HL-60/S4 (cell line): ENCODE data around the gene CYP4F3.
"Not testable (repeated sequence)": the region's sequence is repeated elsewhere in the genome, so short reads cannot be mapped to it uniquely, and the experiment has no call there.

Experiments
- in situ Hi-C: fragments of 300-500 bp; cut with MboI; formaldehyde crosslinking; loops from 2 replicates; pipeline ENCODE4 v1.14.3; 2022; ENCODE audit warnings: low sequenced_read_pairs

The CYP4F3 gene, protein sequence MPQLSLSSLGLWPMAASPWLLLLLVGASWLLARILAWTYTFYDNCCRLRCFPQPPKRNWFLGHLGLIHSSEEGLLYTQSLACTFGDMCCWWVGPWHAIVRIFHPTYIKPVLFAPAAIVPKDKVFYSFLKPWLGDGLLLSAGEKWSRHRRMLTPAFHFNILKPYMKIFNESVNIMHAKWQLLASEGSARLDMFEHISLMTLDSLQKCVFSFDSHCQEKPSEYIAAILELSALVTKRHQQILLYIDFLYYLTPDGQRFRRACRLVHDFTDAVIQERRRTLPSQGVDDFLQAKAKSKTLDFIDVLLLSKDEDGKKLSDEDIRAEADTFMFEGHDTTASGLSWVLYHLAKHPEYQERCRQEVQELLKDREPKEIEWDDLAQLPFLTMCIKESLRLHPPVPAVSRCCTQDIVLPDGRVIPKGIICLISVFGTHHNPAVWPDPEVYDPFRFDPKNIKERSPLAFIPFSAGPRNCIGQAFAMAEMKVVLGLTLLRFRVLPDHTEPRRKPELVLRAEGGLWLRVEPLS

DNA sequence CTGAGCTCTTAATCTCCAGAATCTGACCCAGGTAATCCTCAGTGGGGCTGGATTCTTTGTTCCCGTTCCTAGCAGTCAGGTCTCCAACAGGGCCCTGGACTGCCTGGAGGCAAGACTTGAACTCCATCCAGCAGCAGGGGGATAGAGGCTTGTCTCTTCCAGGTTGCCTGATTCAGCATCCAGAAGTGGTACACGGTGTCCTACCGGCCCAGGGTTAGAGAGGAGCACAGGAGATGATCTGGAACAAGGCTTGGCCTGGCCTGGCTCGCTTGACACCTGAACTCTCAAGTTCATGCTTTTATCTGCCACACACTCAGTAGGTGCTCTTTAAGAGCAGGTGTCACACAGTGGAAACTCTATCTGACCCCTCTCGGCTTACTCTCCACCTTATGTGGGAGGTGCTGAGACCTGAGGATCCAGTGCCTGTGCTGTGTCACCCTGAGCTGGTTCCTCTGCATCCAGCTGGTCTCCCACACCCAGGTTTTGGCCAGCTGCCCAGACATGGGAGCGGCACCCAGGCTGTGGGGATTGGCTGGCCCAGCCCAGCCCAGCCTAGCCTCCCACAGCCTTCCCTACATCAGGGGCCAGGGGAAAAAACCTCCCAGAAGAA is at the start of gene CYP4F3:
CYP4F3 (plus strand) TSS at position 604 of the 610 bp plus-strand sequence. CDS start 519 bp downstream, outside the sequence.
- in situ Hi-C loops, result loop anchor here (25.0 kb wide), 1 partner anchor 747 kb away; no protein-coding TSS in a partner anchor

DNA sequence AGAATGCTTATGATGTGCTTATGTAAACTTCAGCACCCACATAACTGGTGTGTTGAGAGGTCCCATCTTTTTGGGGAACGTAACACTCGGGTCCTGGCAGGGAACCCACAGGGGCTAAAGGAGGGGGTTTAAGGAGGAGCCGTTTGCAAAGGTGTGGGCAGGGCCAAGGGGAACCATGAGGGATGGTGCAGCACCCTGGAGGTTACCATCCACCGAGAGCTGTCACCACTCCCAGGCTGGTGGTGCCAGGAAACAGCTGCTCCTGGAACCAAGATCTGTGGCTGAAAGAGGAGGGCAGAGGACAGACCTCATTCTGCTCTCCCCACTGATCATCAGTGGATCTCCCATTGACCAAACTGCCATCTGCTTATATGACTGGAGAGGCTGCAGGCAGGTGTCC is 48.9 kb upstream of the CYP4F3 start:
- in situ Hi-C loops, result no loop called here

DNA sequence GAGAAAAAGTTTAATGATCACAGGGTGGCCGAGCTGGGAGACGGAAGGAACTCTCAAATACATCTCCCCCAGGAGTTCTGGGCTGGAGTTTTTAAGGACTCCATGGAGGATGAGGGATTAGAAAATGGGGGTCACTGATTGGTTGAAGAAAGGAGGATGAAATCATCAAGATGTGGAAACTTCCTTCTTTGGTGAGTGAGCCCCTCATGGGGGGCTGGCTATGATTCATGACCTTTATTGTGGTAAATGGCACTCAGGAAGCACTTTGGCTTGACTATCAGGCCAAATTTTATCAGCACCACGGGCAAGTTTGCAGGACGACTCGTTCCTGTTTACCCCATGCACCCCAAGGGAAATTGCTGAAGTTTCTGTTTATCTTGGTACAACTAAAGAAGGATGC is 48.2 kb upstream of the CYP4F3 start:
- in situ Hi-C loops, result not testable (repeated sequence)

DNA sequence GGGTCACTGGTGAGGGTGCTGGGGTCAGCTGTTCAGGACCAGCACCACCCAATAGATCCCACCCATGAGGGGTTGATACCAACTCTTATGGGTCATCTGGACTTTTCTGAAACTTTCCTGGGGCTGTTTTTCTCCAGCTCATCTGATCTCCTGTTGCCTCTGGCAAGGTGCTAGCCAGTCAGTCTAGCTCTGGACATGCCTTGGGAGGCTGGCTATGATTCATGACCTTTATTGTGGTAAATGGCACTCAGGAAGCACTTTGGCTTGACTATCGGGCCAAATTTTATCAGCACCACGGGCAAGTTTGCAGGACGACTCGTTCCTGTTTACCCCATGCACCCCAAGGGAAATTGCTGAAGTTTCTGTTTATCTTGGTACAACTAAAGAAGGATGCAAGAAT is 46.9 kb upstream of the CYP4F3 start:
- in situ Hi-C loops, result not testable (repeated sequence)

DNA sequence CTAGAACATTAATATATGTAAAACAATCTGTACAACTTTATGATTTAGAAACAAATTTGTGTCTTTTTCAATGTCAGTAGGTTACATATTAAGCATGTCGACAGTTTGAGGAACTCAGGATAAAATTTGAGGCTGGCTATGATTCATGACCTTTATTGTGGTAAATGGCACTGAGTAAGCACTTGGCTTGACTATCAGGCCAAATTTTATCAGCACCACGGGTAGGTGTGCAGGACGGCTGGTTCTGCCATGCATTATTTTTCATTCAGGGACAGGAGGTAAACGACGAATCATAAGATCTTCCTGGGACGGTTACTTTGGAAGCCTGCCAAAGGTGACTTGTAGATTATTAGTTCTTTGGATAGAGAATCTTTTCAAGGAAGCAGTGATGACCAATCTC is 45.6 kb upstream of the CYP4F3 start:
- in situ Hi-C loops, result no loop called here

DNA sequence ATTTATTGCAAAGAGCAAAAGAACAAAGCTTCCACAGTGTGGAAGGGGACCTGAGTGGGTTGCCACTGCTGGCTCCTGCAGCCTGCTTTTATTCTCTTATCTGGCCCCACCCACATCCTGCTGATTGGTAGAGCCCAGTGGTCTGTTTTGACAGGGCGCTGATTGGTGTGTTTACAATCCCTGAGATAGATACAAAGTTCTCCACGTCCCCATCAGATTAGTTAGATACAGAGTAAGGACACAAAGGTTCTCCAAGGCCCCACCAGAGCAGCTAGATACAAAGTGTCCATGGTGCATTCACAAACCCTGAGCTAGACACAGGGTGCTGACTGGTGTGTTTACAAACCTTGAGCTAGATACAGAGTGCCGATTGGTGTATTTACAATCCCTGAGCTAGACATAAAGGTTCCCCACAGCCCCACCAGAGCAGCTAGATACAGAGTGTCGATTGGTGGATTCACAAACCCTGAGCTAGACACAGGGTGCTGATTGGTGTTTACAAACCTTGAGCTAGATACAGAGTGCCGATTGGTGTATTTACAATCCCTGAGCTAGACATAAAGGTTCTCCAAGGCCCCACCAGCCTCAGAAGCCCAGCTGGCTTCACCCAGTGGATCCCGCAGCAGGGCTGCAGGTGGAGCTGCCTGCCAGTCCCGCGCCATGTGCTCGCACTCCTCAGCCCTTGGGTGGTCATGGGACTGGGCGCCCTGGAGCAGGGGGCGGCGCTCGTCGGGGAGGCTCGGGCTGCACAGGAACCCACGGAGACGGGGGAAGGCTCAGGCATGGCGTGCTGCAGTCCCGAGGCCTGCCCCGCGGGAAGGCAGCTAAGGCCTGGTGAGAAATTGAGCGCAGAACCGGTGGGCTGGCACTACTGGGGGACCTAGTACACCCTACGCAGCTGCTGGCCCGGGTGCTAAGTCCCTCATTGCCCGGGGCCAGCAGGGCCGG is 32.4 kb upstream of the CYP4F3 start:
- in situ Hi-C loops, result not testable (repeated sequence)

DNA sequence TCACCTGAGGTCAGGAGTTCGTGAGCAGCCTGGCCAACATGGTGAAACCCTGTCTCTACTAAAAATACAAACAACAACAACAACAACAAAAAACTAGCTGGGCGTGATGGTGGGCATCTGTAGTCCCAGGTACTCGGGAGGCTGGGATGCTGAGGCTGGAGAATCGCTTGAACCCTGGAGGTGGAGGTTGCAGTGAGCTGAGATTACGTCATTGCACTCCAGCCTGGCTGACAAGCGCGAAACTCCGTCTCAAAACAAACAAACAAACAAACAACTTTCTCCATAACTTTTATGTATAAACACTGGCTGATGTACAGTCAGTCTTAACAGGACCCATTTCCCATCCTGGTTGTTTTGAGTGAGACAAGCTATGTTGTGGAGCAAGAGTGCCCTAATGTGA is 31.4 kb upstream of the CYP4F3 start:
- in situ Hi-C loops, result no loop called here

DNA sequence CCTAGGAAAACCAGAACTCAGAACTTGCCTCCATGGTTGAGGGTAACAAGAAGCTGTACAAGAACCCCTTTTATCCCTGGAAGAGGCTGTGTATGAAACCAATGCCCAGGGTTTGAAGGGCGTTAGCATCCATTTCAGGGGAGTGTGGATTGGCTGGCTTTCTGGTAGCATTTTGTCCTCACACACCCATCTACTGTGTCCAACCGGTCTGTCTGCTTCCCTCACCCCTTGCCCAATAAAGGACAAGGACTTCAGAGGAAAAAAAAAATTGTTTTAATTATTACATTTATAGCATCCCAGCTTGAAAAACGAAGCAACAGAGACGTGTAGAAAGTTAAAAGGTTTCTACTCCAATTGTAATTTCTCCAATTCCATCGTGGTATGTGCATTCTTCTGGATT is 28.4 kb upstream of the CYP4F3 start:
- in situ Hi-C loops, result no loop called here

DNA sequence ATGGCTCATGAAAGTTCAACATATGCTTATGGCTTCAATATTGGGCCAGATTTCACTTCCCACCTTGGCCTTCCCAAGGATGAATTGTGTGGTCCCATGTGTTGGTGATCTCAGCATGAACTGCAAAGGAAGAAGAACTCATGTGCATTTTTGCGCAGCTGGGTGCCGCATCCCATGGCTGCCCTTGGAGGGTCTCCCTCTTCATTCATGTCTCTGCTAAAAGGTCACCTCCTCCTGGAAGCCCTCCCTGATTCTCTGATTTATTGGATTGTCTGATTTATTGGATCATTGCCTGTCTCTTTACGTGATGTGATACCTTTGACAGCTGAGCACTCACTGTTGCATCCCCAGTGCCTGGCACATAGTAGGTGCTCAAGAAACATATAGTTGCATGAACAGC is 27.4 kb upstream of the CYP4F3 start:
- in situ Hi-C loops, result no loop called here

DNA sequence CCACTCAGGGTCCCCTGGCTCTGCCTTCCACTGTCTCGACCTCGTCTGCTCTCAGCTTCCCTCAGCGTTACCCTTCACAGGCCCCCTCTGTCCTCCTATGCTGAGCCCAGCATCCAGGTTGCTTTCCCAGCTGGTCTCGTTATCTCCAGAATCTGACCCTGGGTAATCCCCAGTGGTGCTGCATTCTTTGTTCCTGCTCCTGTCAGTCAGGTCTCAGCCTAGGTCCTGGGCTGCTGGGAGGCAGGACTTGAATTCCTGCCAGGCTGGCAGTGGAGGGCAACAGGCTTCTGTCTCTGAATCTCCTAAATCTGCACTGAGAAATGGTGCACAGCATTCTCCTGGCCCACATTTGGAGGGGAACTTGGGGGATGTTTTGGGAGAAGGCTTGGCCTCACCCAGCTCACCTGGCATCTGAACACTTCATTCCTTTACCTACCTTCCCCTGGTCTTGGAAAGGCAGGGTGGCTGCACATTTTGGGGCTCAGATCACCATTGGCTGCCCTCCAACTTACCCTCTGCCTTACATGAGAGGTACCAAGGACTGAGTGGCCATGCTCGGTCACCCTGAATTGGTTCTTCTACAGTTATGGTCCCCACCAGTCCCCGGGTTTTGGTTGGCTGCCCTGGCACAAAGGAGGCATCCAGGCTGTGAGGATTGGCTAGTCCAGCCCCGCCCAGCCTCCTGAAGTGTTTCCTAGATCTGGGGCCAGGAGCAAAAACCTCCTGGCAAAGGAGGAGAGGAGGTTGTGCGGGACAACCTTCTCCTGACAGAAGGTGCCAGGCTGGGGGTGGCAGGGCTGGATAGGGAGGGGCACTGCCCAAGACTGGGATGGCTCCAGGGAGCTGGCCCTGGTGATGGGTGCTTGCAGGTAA is 26.0 kb upstream of the CYP4F3 start, which contains the start of gene CYP4F8:
CYP4F8 (plus strand) TSS at position 712 of the 873 bp plus-strand sequence. CDS start 399 bp downstream, outside the sequence.
- in situ Hi-C loops, result no loop called here

DNA sequence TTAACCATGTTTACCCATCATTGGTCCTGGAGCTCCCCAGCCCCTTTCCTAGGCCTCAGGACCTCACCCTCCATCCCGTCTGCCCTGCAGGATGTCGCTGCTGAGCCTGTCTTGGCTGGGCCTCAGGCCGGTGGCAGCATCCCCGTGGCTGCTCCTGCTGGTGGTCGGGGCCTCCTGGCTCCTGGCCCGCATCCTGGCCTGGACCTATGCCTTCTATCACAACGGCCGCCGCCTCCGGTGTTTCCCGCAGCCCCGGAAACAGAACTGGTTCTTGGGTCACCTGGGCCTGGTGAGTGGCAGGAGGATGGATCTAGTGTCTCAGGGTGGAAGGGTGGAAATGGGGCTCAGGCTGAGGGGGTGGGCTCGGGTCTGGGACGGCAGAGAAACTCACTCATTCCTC is 25.2 kb upstream of the CYP4F3 start:
- in situ Hi-C loops, result no loop called here

DNA sequence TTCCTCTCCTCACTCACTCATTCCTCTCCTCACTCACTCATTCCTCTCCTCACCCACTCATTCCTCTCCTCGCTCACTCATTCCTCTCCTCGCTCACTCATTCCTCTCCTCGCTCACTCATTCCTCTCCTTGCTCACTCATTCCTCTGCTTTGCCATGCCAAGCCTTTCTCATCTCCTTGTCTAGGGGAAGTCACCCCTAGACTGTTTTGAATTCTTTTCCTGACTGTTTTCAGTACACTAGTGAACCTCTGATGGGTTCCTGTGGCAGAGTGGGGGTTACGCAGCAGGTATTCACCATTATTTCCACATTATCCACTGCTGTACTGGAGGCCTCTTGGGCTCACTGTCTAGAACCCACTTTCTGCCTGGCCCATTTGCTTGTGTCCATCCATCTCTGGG is 24.5 kb upstream of the CYP4F3 start:
- in situ Hi-C loops, result no loop called here

DNA sequence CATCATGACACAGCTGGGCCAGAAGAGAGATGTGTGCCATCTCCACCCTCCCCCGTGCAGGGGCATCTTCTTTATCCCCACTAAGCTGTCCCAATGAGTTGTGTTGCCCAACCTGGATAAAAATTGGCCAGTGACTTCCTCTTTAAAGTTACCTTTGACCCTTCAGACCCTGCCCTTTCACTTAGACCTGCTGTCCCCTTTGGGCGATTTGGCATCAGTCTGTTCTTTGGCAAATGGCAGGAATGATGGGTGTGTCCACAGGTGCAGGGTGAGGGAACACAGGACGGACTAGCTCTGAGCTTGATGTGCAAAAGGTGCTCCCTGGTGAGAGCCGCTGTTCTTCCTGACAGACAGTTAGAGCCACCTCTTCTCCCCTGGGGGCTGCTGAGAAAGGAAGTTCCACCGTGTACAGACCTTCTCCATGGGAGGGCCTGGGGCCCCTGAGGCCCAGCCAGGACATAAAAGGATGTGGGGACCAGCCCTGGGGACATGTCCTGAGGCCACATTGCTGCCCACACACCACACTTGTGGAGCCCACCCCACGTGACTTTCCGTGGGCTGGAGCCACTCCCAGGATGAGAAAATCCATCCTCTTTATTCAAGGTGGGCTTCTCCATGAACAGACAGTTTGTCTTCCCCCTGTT is 23.9 kb upstream of the CYP4F3 start:
- in situ Hi-C loops, result no loop called here

DNA sequence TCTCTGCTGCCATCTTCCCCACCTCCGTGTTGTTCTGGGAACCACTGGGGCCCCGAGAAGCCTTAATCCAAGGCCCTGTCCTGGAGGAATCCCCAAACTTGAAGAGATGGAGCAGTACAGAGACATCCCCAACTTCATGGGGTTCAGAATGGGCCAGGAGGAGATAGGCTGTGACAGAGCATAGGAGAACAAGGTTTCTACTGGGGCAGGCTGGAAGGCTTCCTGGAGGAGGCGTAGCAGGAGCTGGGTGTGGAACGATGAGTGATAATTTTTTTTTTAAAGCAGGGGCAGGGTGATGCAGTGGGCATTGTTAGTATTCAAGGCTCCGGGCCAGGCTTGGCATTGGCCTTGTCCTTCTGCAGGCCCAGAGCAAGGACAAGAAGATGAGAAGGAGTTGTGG is 22.4 kb upstream of the CYP4F3 start:
- in situ Hi-C loops, result no loop called here

DNA sequence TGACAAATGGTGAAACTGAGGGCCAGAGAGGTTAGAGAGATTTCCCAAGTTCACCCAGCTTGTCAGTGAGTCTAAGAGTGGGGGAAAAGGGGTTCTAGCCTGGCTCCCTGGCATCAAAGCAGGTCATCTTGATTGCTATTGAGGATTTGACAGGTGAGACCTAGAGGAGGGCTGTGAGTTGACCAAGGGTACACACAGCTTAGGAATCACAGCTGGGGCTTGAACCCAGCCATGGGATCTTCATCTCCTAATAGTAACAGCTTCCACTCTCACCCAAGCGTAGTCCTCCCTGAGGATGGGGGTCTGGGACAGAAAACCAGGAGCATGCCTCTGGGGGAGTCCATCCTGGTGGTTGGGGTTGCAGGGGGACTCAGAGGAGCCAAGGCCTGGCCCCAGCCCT is 18.9 kb upstream of the CYP4F3 start:
- in situ Hi-C loops, result loop anchor here (10.0 kb wide), 1 partner anchor 563 kb away; the partner anchor contains the start of gene FAM32A

DNA sequence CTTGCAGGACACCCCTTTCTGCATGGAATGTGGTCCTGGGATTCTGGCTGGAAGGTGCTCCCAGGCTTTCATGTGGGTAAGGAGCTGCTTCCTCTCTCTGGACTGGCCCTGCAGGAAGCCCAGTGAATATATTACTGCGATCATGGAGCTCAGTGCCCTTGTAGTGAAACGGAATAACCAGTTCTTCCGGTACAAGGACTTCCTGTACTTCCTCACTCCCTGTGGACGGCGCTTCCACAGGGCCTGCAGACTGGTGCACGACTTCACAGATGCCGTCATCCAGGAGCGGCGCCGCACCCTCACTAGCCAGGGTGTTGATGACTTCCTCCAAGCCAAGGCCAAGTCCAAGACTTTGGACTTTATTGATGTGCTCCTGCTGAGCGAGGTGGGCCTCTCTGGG is 17.7 kb upstream of the CYP4F3 start:
- in situ Hi-C loops, result loop anchor here (10.0 kb wide), 1 partner anchor 562 kb away; the partner anchor contains the start of gene FAM32A

DNA sequence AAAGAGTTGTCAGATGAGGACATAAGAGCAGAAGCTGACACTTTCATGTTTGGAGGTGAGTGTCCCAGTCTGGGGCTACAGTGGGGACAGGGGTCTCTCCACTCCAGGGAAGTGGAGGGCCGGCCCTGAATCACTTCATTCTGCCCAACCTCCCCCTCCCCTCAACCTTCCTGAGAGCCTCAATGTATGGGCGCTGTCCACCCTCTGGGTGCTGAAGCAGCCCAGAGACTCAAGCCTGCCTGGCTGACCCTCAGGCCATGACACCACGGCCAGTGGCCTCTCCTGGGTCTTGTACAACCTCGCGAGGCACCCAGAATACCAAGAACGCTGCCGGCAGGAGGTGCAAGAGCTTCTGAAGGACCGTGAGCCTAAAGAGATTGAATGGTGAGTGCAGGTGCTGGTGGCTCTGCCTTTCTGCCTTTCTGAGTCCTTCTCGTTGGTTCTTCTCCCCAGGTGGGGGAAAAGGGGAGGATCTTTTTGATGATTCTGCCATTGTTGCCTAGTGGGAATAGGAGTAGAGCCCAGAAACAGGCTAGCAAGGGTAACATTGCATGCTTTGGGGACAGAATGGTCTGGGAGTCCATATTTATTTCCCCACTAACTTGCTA is 16.9 kb upstream of the CYP4F3 start:
- in situ Hi-C loops, result loop anchor here (10.0 kb wide), 1 partner anchor 561 kb away; the partner anchor contains the start of gene FAM32A

DNA sequence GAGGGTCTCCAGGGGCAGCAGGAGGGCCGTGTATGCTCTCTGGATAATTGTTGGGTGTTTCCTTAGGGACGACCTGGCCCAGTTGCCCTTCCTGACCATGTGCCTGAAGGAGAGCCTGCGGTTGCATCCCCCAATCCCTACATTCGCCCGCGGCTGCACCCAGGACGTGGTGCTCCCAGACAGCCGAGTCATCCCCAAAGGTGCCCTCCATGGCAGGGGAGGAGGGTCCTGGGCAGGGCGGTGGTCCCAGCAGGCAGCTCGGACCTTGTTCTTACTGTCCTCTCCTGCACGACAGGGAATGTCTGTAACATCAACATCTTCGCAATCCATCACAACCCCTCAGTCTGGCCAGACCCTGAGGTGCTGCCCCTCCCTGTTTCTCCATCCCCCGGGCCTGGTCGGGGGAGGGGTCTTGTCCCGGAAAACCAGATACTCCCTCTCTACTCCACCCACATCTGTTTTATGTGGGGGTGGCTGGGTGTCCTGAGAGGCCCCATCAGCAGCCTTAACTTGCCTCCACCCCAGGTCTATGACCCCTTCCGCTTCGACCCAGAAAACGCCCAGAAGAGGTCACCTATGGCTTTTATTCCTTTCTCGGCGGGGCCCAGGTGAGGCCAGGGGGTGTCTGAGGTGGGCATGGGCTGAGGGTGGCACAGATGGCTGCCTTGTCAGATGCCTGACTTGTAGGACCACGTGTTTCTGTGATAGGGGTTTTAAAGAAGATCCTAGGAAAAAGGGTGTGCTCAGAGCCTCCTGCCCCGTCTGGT is 12.3 kb upstream of the CYP4F3 start:
- in situ Hi-C loops, result loop anchor here (10.0 to 25.0 kb wide), 2 partner anchors 556 to 759 kb away; partner anchors contain the start of gene FAM32A
